Smooth muscle cell (in vitro differentiated cells): ENCODE data around the gene NPEPPS. TPM values are rescaled to one million over a fixed set of nuclear protein-coding genes. Genes with fewer than 3 reads are reported as not detected.
"Not testable (repeated sequence)": the region's sequence is repeated elsewhere in the genome, so short reads cannot be mapped to it uniquely, and the experiment has no call there.

Experiments used
- DNase-seq: peaks from one replicate; lab custom pipeline; 2025; ENCODE audit not compliant: unreplicated experiment; lab: John Stamatoyannopoulos, UW
- H2AFZ ChIP-seq: fragments of 200-600 bp; sonication (generic); 2 replicates; pipeline ENCODE4 v1.6.0; 2016; ENCODE audit warnings: antibody characterized with exemption, low read depth, mild to moderate bottlenecking
- H3F3A ChIP-seq: fragments of 200-600 bp; sonication (generic); 2 replicates; pipeline ENCODE4 v1.6.0; 2017; ENCODE audit warnings: antibody characterized with exemption, low read depth
- H3K27ac ChIP-seq: fragments of 200-600 bp; sonication (generic); 2 replicates; pipeline ENCODE4 v1.5.1; 2016; ENCODE audit warnings: low read depth, mild to moderate bottlenecking
- H3K27me3 ChIP-seq: fragments of 200-600 bp; sonication (generic); 2 replicates; pipeline ENCODE4 v1.6.1; 2016; ENCODE audit warnings: low read depth, mild to moderate bottlenecking
- H3K36me3 ChIP-seq: fragments of 200-600 bp; sonication (generic); 2 replicates; pipeline ENCODE4 v1.5.1; 2016; ENCODE audit warnings: low read depth
- H3K4me1 ChIP-seq: fragments of 200-600 bp; sonication (generic); 2 replicates; pipeline ENCODE4 v1.5.1; 2016; ENCODE audit warnings: low read depth
- H3K4me2 ChIP-seq: fragments of 200-600 bp; sonication (generic); 2 replicates; pipeline ENCODE4 v1.6.0; 2016; ENCODE audit warnings: mild to moderate bottlenecking
- H3K4me3 ChIP-seq: fragments of 200-600 bp; sonication (generic); 2 replicates; pipeline ENCODE4 v1.5.1; 2016; ENCODE audit warnings: mild to moderate bottlenecking
- H3K79me2 ChIP-seq: fragments of 200-600 bp; sonication (generic); 2 replicates; pipeline ENCODE4 v1.6.0; 2016; ENCODE audit warnings: low read depth, mild to moderate bottlenecking
- H3K9ac ChIP-seq: fragments of 200-600 bp; sonication (generic); 2 replicates; pipeline ENCODE4 v1.6.0; 2016; ENCODE audit warnings: low read depth
- H3K9me3 ChIP-seq: fragments of 200-600 bp; sonication (generic); replicated peaks from 2 replicates; pipeline ENCODE4 v1.5.1; 2016; ENCODE audit warnings: low read depth
- H4K20me1 ChIP-seq: fragments of 200-600 bp; sonication (generic); 2 replicates; pipeline ENCODE4 v1.6.0; 2016; ENCODE audit warnings: low read depth
- WGBS: methylation state at CpG from one replicate; pipeline ENCODE4 v1.1.7; 2016; ENCODE audit warnings: low lambda C conversion rate; 5-methylcytosine and 5-hydroxymethylcytosine counted together
- polyA plus RNA-seq: library from polyadenylated mRNA; unstranded; fragments of >200 nt; fragmentation: Nextera tagmentation; extraction: Ambion mirVana; gene quantifications from 2 replicates; pipeline ENCODE4 v1.2.1, GENCODE V29; 2016
- total RNA-seq: library from RNA; depleted of rRNA; stranded (reverse); fragments of >200 nt; gene quantifications from 2 replicates; pipeline ENCODE4 v1.2.3, GENCODE V29; 2014

NPEPPS gene
- total and polyA plus RNA-seq, 2 experiments from 2014 or later: 50.2 to 70.5 TPM

GRCh38 chr17:47502776-47503455, 28.0 kb upstream of the NPEPPS start:
- not testable (repeated sequence) for H3K9me3 ChIP-seq, DNase-seq, H3K36me3 ChIP-seq, H3K27me3 ChIP-seq, H3K79me2 ChIP-seq, H2AFZ ChIP-seq, H3K4me1 ChIP-seq, H3K4me3 ChIP-seq, H3F3A ChIP-seq, H4K20me1 ChIP-seq
- H3K9ac ChIP-seq: peak overlapping the region; percentile 81
- peak overlapping the region; percentile 75 for H3K4me2 ChIP-seq
- H3K27ac ChIP-seq: peak overlapping the region; percentile 95
- WGBS: 14% methylated on average over 2 of the region's 2 CpGs

- H3K9ac ChIP-seq, H2AFZ ChIP-seq, H3F3A ChIP-seq, DNase-seq, H3K27me3 ChIP-seq, H3K4me2 ChIP-seq, H3K79me2 ChIP-seq, H3K4me1 ChIP-seq, H4K20me1 ChIP-seq, H3K36me3 ChIP-seq, H3K4me3 ChIP-seq, H3K9me3 ChIP-seq: not testable (repeated sequence)
- peak overlapping the region; percentile 77 for H3K27ac ChIP-seq
- WGBS: 22% methylated on average over 3 of the region's 3 CpGs
Measured at GRCh38 chr17:47511701-47512146, 19.2 kb upstream of the NPEPPS start.

GRCh38 chr17:47513301-47513700, 17.6 kb upstream of the NPEPPS start:
- 83% methylated on average over 6 of the region's 6 CpGs for WGBS
- H3K4me1 ChIP-seq, H3K9ac ChIP-seq, H3K4me3 ChIP-seq, H3K27me3 ChIP-seq, H3K36me3 ChIP-seq, H3K9me3 ChIP-seq, DNase-seq, H4K20me1 ChIP-seq, H3F3A ChIP-seq, H3K4me2 ChIP-seq, H3K79me2 ChIP-seq, H2AFZ ChIP-seq: not testable (repeated sequence)
- peak overlapping the region; percentile 68 for H3K27ac ChIP-seq

- H3K9ac ChIP-seq, H3K4me1 ChIP-seq, H3K4me2 ChIP-seq, H3K4me3 ChIP-seq, H3K9me3 ChIP-seq, H3K36me3 ChIP-seq, H2AFZ ChIP-seq, H3K27me3 ChIP-seq, H3F3A ChIP-seq, DNase-seq, H4K20me1 ChIP-seq, H3K79me2 ChIP-seq: not testable (repeated sequence)
- peak overlapping the region; percentile 76 for H3K27ac ChIP-seq
Measured at GRCh38 chr17:47518880-47519279, 12.0 kb upstream of the NPEPPS start.

- H3K36me3 ChIP-seq, H4K20me1 ChIP-seq, H2AFZ ChIP-seq, H3K27me3 ChIP-seq, DNase-seq, H3K9me3 ChIP-seq, H3K4me2 ChIP-seq, H3K4me3 ChIP-seq, H3K9ac ChIP-seq, H3K79me2 ChIP-seq, H3K4me1 ChIP-seq, H3F3A ChIP-seq: not testable (repeated sequence)
- peak overlapping the region; percentile 38 for H3K27ac ChIP-seq
Measured at GRCh38 chr17:47519365-47519764, 11.5 kb upstream of the NPEPPS start.

- H3K4me1 ChIP-seq, H4K20me1 ChIP-seq, H3K27ac ChIP-seq, H3K4me3 ChIP-seq, H3K36me3 ChIP-seq, H3K9me3 ChIP-seq, H3K79me2 ChIP-seq, H3K4me2 ChIP-seq, H2AFZ ChIP-seq, H3F3A ChIP-seq, H3K27me3 ChIP-seq, H3K9ac ChIP-seq, DNase-seq: not testable (repeated sequence)
- 69% methylated on average over 4 of the region's 4 CpGs for WGBS
Measured at GRCh38 chr17:47520279-47520678, 10.6 kb upstream of the NPEPPS start.

GRCh38 chr17:47521434-47521833, 9.5 kb upstream of the NPEPPS start:
- H3K4me1 ChIP-seq, H4K20me1 ChIP-seq, H3K27ac ChIP-seq, H3F3A ChIP-seq, DNase-seq, H3K9me3 ChIP-seq, H3K9ac ChIP-seq, H3K4me2 ChIP-seq, H3K27me3 ChIP-seq, H2AFZ ChIP-seq, H3K36me3 ChIP-seq, H3K79me2 ChIP-seq, H3K4me3 ChIP-seq: not testable (repeated sequence)
- 56% methylated on average over 1 of the region's 1 CpG for WGBS

- not testable (repeated sequence) for H3K4me3 ChIP-seq, H3K4me2 ChIP-seq, H3K9ac ChIP-seq, H3K79me2 ChIP-seq, H3K27me3 ChIP-seq, H3F3A ChIP-seq, H4K20me1 ChIP-seq, H3K36me3 ChIP-seq, H3K27ac ChIP-seq, H2AFZ ChIP-seq, DNase-seq, H3K4me1 ChIP-seq, H3K9me3 ChIP-seq
Measured at GRCh38 chr17:47522341-47522740, 8.6 kb upstream of the NPEPPS start.

- H3K36me3 ChIP-seq, H3K27me3 ChIP-seq, H3K9me3 ChIP-seq, DNase-seq, H2AFZ ChIP-seq, H3F3A ChIP-seq: not testable (repeated sequence)
- Histone ChIP-seq H3K9ac (peak overlapping the region; percentile 79), H4K20me1 (peaks cover 30% of the 10 kb centered on the region), H3K27ac (peak overlapping the region; percentile 74), H3K79me2 (peaks cover 35% of the 10 kb centered on the region), H3K4me3 (peak overlapping the region; percentile 72), H3K4me1 (peaks cover 12% of the 10 kb centered on the region), H3K4me2 (peak overlapping the region; percentile 91)
- 0% methylated on average over 9 of the region's 61 CpGs for WGBS
Measured at GRCh38 chr17:47531233-47531820, 419 bp downstream of the NPEPPS start.
